NOMO-1 treated with DMSO at 0.1 percent for 48 hours (cell line): ENCODE results near the gene TEAD1.
A peak's percentile ranks its signal among the peaks of the same experiment; 100 is the strongest.

Experiments
- DNase-seq: peaks from one replicate; lab custom pipeline; 2025; ENCODE audit not compliant: unreplicated experiment; lab: John Stamatoyannopoulos, UW

TEAD1 gene

GRCh38 chr11:12673924-12674570, at the start of gene TEAD1:
Gene TEAD1, plus strand, starts transcription at chr11:12674421.
- peak; percentile 78 for DNase-seq

DNA sequence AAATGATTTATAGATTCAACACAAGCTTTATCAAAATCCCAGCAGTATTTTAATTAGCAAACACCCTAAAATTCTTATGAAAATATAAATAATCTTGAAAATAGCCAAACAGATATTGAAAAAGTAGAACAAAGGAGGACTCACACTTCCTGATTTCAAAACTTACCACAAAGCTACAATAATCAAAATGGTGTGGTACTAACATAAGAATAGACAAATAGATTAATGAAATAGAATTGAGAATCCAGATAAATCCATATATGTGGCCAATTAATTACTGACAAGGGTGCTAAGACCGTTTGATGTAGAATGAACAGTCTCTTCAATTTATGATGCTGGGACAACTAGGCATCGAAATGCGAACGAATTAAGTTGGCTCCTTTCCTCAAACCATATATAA, 49.6 kb upstream of the TEAD1 start:
- DNase-seq, result no peak

DNA sequence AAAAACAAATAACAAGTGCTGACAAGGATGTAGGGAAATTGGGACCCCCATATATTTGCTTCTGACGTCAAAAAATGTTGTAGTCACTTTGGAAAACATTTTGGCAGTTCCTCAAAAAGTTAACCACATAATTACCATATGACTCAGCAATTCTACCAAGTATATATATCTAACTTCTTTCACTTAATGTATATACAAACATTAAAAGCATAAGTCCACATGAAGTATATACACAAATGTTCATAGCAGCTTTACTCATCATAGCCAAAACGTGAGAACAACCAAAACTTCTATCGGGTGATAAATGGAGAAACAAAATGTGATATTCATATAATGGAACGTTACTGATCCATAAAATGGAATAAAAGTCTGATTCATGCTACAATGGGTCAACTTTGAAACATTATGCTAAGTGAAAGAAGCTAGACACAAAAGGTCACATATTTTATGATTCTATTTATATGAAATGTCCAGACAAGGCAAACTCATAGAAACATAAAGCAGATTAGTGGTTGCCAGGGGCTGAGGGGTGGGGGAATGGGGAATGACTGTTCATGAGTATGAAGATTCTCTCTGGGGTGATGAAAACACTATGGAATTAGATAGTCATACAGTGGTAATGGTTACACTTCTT, 48.7 kb upstream of the TEAD1 start:
- peak; percentile 61 for DNase-seq

DNA sequence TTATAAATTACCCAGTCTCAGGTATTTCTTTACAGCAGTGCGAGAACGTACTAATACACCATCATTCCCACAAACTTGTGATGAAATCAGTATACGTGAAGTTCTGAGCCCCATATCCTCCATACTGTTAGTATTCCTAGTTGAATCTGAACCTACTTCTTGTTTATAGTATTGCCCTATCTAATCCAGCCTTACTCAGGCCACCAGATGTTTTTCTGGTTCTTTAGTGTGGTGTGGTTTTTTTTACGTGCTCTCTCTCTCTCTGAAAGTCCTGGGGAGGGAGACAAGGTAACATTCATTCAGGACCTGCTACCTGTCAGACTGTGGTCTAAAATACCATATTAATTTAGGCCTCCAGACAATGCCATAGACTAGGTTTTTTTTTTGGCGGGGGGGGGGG, 47.6 kb upstream of the TEAD1 start:
- DNase-seq, result no peak

DNA sequence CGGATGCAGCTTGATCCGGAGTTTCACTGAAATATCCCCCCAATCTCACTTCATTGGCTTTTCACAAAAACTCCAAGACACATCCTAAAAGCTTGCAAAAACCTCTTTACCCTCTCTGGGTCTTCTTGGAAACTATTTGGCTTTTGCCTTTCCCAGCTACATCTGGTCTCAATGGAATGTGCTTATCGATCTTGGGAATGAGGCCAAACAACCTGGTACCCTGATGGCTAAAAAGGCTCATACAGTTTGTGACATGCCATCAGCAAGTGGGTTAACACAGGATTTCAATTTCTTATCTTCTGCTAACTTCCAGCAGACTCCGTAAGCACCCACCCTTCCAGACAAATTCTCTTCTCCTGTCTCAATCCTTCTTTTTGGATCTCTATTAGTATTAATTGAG, 45.9 kb upstream of the TEAD1 start:
- no peak for DNase-seq

GRCh38 chr11:12629601-12630313, 44.5 kb upstream of the TEAD1 start:
- DNase-seq, result no peak

DNA sequence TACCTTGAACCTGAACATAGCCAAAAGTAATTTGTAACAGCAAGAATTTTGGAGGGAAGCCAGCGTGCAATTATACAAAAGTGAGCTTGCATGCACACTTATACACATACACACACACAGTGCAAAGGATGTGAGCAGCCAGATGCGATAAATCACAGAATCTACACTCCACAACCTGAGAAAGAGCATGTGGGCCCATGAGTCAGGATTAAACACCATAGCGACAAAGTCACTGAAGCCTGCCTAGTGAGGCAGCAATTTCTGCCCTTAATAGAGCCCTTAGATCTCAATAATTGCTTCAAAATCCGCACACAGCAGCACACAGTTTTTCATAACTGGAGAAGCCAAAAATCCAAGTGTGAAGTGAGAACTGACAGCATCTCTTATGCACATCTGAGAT, 42.6 kb upstream of the TEAD1 start:
- no peak for DNase-seq

DNA sequence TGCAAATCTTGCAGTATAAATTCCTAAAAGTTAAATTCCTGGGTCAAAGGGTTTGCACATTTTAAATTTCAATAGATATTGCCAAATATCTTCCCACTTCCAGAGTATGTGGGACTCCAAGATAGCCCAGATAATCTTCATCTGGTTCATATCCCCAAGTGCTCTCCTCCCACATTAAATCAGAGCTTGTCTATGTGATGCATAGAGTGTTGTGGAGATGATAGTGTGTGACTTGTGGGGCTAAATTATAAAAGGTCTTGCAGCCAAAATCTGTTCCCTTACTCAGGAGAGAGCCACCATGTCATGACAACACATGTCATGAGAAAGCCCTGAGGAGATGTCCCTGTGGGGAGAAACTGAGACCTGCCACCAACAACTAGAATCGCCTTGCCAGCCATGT, 39.9 kb upstream of the TEAD1 start:
- no peak for DNase-seq

DNA sequence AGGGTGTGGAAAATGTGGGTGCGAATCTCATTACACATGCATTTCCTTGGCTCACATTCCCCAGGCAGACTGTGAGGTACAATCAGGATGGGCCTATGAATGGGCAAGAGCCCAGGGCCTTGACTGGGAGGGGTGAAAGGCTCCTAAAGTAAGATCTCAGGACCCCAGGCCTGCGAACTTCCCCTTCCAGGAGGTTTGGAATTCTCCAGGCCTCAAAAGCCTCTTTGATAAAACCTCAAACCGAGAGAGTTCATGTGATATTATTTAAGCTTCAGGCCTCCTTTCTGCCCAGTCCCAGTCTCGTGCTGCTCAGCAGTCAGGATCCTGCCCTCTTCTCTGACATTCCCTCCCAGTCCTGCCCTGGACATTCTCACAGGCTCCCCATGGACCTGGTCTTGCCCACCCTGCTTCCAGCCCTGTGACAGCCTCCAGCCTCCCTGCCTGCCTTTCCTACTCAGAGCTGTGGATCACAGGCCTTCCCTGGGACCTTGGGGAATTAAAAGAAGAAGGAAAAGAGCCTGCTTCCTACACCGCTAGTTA, 37.3 kb upstream of the TEAD1 start:
- DNase-seq, result no peak

DNA sequence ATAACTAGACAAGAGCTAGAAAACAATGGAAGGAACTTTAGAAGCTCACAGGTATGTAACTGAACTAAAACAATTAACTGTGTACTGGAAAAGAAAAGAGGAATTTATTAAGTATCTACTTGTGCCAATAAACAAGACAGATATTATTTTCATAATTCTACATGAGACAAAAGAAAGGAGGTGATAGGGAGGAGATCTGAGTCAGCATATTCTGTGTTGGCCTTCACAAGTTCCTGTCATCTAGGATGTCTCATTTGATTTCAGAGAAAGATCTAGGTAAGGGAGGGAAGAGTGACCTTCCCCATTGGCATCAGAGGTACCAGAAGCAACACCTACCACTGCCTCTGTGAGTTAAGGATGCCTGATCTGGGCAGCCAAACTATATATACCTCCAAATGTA, 34.8 kb upstream of the TEAD1 start:
- DNase-seq, result no peak

DNA sequence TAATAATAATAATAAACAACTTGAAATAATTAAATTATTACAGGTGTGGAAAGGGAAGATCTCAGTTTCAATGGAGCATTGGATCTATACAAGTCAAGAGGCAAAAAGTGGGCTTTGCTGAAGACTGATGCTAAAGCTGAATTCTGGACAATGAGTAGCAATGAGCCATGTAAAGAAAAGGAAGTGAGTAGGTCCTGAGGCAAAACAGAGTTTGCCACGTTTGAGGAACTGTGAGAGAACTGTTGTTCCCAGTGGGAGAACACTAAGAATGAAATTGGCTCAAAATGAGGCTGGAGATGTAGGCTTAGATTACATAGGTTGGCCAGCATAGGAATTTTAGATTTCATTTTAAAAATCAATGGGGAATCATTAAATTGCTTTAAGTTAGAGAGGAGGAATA, 33.9 kb upstream of the TEAD1 start:
- DNase-seq, result no peak

DNA sequence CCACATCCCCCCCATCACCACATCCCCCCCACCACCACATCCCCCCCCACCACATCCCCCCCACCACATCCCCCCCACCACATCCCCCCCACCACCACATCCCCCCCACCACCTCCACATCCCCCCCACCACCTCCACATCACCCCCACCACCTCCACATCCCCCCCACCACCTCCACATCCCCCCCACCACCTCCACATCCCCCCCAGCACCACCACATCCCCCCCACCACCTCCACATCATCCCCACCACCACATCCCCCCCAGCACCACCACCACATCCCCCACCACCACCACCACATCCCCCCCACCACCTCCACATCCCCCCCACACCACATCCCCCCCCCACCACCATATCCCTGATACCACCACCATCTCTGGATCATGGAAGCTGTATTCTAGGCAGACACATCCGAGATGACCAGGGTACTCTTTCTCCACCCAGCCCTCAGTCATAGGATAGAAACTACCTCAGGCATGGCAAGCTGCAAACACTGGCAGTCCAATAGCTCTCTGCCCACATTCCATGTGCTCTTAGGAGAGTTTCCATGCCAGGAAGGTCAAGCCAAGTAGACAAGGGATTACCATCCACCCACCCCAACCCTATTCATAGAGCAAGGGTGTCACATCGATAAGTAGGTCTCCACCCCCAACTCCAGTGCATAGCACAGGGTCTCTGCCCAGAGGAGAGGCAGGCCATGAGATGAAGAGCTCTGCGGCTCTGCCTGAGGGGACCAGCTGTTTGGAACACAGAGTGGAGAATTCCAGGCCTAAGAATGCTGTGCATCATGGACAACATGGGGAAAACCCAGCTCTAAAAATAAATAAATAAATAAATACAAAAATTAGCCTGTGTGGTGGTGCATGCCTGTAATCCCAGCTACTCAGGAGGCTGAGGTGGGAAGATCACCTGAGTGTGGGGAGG, 33.0 kb upstream of the TEAD1 start:
- DNase-seq, result no peak

- DNase-seq, result no peak
These were observed 32.2 kb upstream of the TEAD1 start for GRCh38 chr11:12642040-12642439.

GRCh38 chr11:12642806-12643428, 31.3 kb upstream of the TEAD1 start:
- DNase-seq, result no peak

- DNase-seq, result no peak
These were observed 27.7 kb upstream of the TEAD1 start for GRCh38 chr11:12646478-12646877.

DNA sequence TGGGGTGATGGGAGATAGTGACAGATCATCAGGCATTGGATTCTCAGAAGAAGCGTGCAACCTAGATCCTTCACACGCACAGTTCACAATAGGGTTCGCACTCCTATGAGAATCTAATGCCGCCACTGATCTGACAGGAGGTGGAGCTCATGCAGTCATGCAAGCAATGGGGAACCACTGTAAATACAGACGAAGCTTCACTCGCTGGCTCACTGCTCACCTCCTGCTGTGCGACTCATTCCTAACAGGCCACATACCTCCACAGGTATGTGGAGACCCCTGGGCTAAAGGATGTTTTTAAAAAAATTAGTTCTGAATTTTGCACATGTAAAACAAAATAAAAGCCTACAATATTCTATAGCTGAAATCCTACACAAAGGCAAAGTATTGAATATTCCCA, 20.5 kb upstream of the TEAD1 start:
- DNase-seq, result no peak

DNA sequence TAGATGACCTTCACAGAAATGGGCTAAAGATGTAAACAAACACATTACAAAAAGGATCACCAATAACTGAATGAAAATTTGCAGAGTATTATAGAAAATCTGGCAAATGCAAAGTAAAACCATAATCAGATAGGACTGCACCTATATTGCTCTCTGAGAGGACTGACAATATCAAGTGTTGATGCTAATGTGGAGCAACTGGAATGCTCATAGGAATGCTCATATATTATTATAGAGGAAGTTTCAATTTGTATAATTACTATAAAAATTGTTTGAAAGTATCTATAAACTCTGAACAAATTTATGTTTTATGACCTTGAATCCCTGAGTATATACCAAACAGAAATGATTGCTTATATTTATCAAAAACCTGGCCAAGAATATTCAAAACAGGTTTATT, 18.4 kb upstream of the TEAD1 start:
- no peak for DNase-seq

- DNase-seq, result no peak
These were observed 16.9 kb upstream of the TEAD1 start for GRCh38 chr11:12657336-12657735.

- no peak for DNase-seq
These were observed 16.2 kb upstream of the TEAD1 start for GRCh38 chr11:12657981-12658380.

DNA sequence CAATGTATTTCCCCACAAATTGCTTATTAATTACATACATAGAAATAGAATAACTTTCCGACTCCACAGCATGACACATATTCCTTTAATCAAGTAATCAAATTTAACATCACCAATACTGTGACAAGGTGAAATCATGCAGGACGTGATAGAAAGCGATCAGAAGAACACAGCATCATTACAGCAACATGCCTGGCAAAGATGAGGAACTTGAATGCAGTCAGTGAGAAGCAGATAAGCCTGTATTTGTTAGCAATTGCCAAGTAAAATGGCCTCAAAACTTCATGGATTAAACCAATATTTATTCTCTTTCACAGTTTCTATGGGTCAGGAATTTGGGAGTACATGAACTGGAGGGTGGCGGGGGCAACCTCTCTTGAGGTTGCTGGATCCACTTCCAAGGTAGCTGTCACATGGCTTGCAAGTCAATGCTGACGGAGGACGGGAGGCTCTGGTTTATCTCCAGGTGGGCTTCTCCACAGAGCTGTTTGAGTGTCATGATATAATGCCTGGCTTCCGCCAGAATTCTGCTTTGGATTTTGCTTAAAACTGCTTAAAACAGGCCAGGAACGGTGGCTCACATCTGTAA, 12.0 kb upstream of the TEAD1 start:
- DNase-seq, result no peak
